ENCODE measurements around the gene JUN. TPM values are rescaled to one million over a fixed set of nuclear protein-coding genes. Genes with fewer than 3 reads are reported as not detected.

JUN gene
- total and polyA plus RNA-seq, 2 donors (not counting 3 experiments of a cell fraction or from before 2014, with no cell fraction given), result 88.3 to 89.3 TPM

DNA sequence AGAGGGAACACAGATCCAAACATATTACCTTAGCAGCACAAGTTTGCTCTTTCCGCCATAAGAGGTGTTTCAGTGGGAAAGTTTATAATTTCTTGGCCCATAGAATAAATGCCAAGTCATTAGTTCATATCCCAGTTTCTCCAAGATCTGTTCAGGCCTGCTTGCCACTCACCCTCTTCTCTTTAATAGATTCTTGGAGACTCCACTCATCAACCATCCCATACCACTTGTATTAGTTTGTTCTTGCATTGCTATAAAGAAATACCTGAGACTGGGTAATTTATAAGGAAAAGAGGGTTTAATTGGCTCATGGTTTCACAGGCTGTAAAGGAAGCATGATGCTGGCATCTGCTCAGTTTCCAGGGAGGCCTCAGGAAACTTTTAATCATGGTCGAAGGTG is 49.2 kb downstream of the JUN start:
- DNase-seq (ENCODE audit: low read depth, low spot score), result no peak
- Histone ChIP-seq H3K27me3 (ENCODE audit: control insufficient read depth in 2 of 2, insufficient read depth in 2 of 2, low read length in 2 of 2) (no peaks in the 10 kb centered on the region), H4K20me1 (replicated peaks; ENCODE audit: control insufficient read depth, extremely low read depth, insufficient read depth, low read length) (no peaks in the 10 kb centered on the region), H3K27ac (ENCODE audit: insufficient read depth, low read depth, low read length) (no peak overlapping the region), H3K4me2 (ENCODE audit: insufficient read depth, low read length) (no peak overlapping the region), H2AFZ (ENCODE audit: low read depth, low read length) (no peak overlapping the region), H3K9me3 (replicated peaks; ENCODE audit: control insufficient read depth, insufficient read depth, low read length) (no peaks in the 10 kb centered on the region), H3K9me1 (replicated peaks; ENCODE audit: control insufficient read depth, extremely low read depth, insufficient read depth, low read length) (no peaks in the 10 kb centered on the region), H3K36me3 (ENCODE audit: control insufficient read depth in 2 of 2, extremely low read depth in 1 of 2, insufficient read depth in 2 of 2, low read length in 2 of 2) (no peaks in the 10 kb centered on the region), H3K4me1 (ENCODE audit: control insufficient read depth, extremely low read depth, insufficient read depth, low read length) (peaks cover 1% of the 10 kb centered on the region), H3K9ac (replicated peaks; ENCODE audit: extremely low read depth, insufficient read depth, low read length) (no peak overlapping the region), H3K4me3 (replicated peaks in 1 of 3; ENCODE audit: insufficient read depth in 1 of 3, low read depth in 1 of 3, low read length in 3 of 3) (no peak overlapping the region), H3K79me2 (ENCODE audit: control insufficient read depth, insufficient read depth, low read length) (no peaks in the 10 kb centered on the region)
- no peak for TF ChIP-seq EZH2 (IDR thresholded peaks at IDR 0.05; ENCODE audit: borderline replicate concordance, low read depth, low read length, severe bottlenecking)
- no peak for TF ChIP-seq POLR2A (IDR thresholded peaks at IDR 0.05; ENCODE audit: low read depth, low read length)
- no peak for TF ChIP-seq GATA2 (IDR thresholded peaks at IDR 0.05; ENCODE audit: insufficient read depth, insufficient read length, low read depth, low read length)
- no peak for TF ChIP-seq MYC (IDR thresholded peaks at IDR 0.05; ENCODE audit: low read depth, low read length)
- TF ChIP-seq POLR2AphosphoS5 (IDR thresholded peaks at IDR 0.05; ENCODE audit: insufficient read depth, low read depth, low read length), result no peak
- TF ChIP-seq FOS (IDR thresholded peaks at IDR 0.05; ENCODE audit: borderline replicate concordance, insufficient read depth, low read length), result no peak
- TF ChIP-seq, protein P1, sequence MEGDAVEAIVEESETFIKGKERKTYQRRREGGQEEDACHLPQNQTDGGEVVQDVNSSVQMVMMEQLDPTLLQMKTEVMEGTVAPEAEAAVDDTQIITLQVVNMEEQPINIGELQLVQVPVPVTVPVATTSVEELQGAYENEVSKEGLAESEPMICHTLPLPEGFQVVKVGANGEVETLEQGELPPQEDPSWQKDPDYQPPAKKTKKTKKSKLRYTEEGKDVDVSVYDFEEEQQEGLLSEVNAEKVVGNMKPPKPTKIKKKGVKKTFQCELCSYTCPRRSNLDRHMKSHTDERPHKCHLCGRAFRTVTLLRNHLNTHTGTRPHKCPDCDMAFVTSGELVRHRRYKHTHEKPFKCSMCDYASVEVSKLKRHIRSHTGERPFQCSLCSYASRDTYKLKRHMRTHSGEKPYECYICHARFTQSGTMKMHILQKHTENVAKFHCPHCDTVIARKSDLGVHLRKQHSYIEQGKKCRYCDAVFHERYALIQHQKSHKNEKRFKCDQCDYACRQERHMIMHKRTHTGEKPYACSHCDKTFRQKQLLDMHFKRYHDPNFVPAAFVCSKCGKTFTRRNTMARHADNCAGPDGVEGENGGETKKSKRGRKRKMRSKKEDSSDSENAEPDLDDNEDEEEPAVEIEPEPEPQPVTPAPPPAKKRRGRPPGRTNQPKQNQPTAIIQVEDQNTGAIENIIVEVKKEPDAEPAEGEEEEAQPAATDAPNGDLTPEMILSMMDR (IDR thresholded peaks at IDR 0.05; ENCODE audit: extremely low read depth in 1 of 2, insufficient read depth in 1 of 2, low read depth in 1 of 2, low read length in 2 of 2), result no peak
- TF ChIP-seq, protein P2, sequence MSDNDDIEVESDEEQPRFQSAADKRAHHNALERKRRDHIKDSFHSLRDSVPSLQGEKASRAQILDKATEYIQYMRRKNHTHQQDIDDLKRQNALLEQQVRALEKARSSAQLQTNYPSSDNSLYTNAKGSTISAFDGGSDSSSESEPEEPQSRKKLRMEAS (IDR thresholded peaks at IDR 0.05; ENCODE audit: insufficient read depth, insufficient read length), result no peak
- TF ChIP-seq JUN (IDR thresholded peaks at IDR 0.05; ENCODE audit: borderline replicate concordance, insufficient read depth, insufficient read length, low read depth), result no peak
- no peak for FAIRE-seq
- dilution Hi-C loops (cut with MboI; ENCODE audit: extremely low pct_ligation_motif_present, low sequenced_read_pairs), result no loop called here
- POLR2A ChIA-PET, result no interaction called here
- BruUV-seq (replicated peaks), result no TSS peak
- CTCF ChIA-PET, result no interaction called here
- intact Hi-C loops (cut with micrococcal nuclease), result no loop called here

All from endothelial cell of umbilical vein (primary cell).